Measurements from ENCODE around the gene DOCK4.
A peak's percentile ranks its signal among the peaks of the same experiment; 100 is the strongest.

DOCK4 gene

GRCh38 chr7:112171673-112172072, 34.5 kb downstream of the DOCK4 start:
- no peaks in the 10 kb centered on the region for H3K9me3 Mint-ChIP-seq
- H3K36me3 Mint-ChIP-seq (ENCODE audit: low read depth), result no peaks in the 10 kb centered on the region
- H3K4me3 Mint-ChIP-seq, result no peak overlapping the region
- no peaks in the 10 kb centered on the region for H3K27me3 Mint-ChIP-seq (ENCODE audit: low read depth)
- H3K27ac Mint-ChIP-seq, result no peak overlapping the region
- TF ChIP-seq, protein P1, sequence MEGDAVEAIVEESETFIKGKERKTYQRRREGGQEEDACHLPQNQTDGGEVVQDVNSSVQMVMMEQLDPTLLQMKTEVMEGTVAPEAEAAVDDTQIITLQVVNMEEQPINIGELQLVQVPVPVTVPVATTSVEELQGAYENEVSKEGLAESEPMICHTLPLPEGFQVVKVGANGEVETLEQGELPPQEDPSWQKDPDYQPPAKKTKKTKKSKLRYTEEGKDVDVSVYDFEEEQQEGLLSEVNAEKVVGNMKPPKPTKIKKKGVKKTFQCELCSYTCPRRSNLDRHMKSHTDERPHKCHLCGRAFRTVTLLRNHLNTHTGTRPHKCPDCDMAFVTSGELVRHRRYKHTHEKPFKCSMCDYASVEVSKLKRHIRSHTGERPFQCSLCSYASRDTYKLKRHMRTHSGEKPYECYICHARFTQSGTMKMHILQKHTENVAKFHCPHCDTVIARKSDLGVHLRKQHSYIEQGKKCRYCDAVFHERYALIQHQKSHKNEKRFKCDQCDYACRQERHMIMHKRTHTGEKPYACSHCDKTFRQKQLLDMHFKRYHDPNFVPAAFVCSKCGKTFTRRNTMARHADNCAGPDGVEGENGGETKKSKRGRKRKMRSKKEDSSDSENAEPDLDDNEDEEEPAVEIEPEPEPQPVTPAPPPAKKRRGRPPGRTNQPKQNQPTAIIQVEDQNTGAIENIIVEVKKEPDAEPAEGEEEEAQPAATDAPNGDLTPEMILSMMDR (IDR thresholded peaks at IDR 0.05; ENCODE audit: unreplicated experiment in 3 of 3), result no peak
- peaks cover 35% of the 10 kb centered on the region for H3K4me1 Mint-ChIP-seq

DNA sequence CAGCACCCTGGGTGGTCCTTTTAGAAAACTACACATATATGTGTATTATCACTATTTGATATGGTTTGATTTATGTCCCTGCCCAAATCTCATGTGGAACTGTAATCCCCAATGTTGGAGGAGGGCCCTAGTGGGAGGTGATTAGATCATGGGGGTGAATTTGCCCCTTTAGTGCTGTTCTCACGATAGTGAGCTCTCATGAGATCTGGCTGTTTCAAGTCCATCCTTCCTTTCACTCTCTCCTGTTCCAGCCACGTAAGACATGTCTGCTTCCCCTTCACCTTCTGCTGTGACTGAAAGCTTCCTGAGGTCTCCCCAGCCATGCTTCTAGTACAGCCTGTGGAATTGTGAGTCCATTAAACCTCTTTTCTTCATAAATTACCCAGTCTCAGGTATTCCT, 37.3 kb downstream of the DOCK4 start:
- Mint-ChIP-seq H3K9me3 (no peaks in the 10 kb centered on the region), H3K36me3 (ENCODE audit: low read depth) (no peaks in the 10 kb centered on the region), H3K27ac (no peak overlapping the region), H3K27me3 (ENCODE audit: low read depth) (no peaks in the 10 kb centered on the region), H3K4me3 (no peak overlapping the region), H3K4me1 (peaks cover 13% of the 10 kb centered on the region)
- TF ChIP-seq, protein P1 (IDR thresholded peaks at IDR 0.05; ENCODE audit: unreplicated experiment in 3 of 3), result no peak

- no peak overlapping the region for H3K4me3 Mint-ChIP-seq
- no peaks in the 10 kb centered on the region for H3K27me3 Mint-ChIP-seq (ENCODE audit: low read depth)
- TF ChIP-seq, protein P1 (IDR thresholded peaks at IDR 0.05; ENCODE audit: unreplicated experiment in 3 of 3), result no peak
These were observed 39.1 kb downstream of the DOCK4 start for GRCh38 chr7:112167147-112167546.

DNA sequence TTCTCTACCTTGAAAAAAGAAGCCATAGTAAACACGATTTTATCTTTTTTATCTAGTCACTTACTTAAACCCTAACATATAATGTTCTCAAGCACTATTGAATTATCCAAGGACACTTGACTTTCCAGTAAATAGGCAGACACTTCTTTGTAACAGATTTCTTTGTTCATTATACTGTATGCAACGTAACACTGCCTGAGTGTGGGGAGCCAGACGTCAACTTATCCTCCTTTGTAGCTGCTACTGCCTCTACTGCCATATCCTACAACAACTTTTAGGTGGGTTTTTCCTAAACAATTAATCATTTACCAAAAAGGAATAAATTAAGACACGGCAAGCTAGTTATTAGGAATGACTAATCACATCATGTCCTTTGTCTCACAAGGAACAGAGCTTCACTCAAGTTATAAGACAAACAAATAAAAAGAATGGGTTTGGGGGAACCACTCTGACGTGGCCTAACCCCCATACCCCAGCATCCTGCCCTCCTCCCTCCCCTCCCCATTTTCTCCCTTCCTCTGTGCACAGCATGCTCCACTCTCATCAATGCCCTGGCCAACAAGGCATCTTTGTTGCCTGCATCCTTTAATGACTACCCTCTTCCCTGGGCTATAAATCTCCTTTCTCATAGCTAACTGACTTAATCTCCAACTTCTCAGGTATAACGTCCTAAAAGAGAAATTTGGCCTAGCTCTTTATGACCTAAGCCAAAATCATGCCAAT, 43.3 kb downstream of the DOCK4 start:
- TF ChIP-seq, protein P1 (IDR thresholded peaks at IDR 0.05; ENCODE audit: unreplicated experiment in 3 of 3), result no peak
- H3K27ac Mint-ChIP-seq, result peak overlapping the region; percentile 60 to 93 (median 70)
- H3K4me3 Mint-ChIP-seq, result no peak overlapping the region
- no peaks in the 10 kb centered on the region for H3K36me3 Mint-ChIP-seq (ENCODE audit: low read depth)
- H3K27me3 Mint-ChIP-seq (ENCODE audit: low read depth), result no peaks in the 10 kb centered on the region
- H3K9me3 Mint-ChIP-seq, result no peaks in the 10 kb centered on the region
- peaks cover 36% of the 10 kb centered on the region for H3K4me1 Mint-ChIP-seq

More at GRCh38 chr7:112167147-112167546, 39.1 kb downstream of the DOCK4 start:
- Mint-ChIP-seq H3K4me1 (peaks cover 9% of the 10 kb centered on the region), H3K36me3 (ENCODE audit: low read depth) (no peaks in the 10 kb centered on the region), H3K9me3 (no peaks in the 10 kb centered on the region), H3K27ac (no peak overlapping the region)

GRCh38 chr7:112162142-112162766, 43.9 kb downstream of the DOCK4 start:
- Mint-ChIP-seq H3K4me3 (peak overlapping the region in 1 of 3 experiments; percentile 15), H3K27ac (peak overlapping the region; percentile 60 to 93 (median 70)), H3K27me3 (ENCODE audit: low read depth) (no peaks in the 10 kb centered on the region), H3K9me3 (no peaks in the 10 kb centered on the region), H3K4me1 (peaks cover 36% of the 10 kb centered on the region), H3K36me3 (ENCODE audit: low read depth) (no peaks in the 10 kb centered on the region)
- TF ChIP-seq, protein P1 (IDR thresholded peaks at IDR 0.05; ENCODE audit: unreplicated experiment in 3 of 3), result no peak
